GM19351 (cell line): ENCODE measurements around the gene RBM28.

Experiments
- ATAC-seq: cut with Tn5 transposase; IDR thresholded peaks from one replicate; pipeline ENCODE4 v1.9.1; 2021; ENCODE audit warnings: mild to moderate bottlenecking, moderate library complexity; ENCODE audit not compliant: unreplicated experiment

RBM28 gene

GRCh38 chr7:128351296-128352152, 7.8 kb upstream of the RBM28 start:
- ATAC-seq, result no peak

GRCh38 chr7:128350708-128351295, 7.1 kb upstream of the RBM28 start:
- no peak for ATAC-seq

- no peak for ATAC-seq
Measured at GRCh38 chr7:128349466-128349825, 5.7 kb upstream of the RBM28 start.

- no peak for ATAC-seq
Measured at GRCh38 chr7:128347647-128348097, 4.0 kb upstream of the RBM28 start.

GRCh38 chr7:128344431-128344774, 695 bp upstream of the RBM28 start:
- no peak for ATAC-seq

GRCh38 chr7:128341733-128342132, 2.0 kb downstream of the RBM28 start:
- ATAC-seq, result no peak

GRCh38 chr7:128335730-128336129, 8.0 kb downstream of the RBM28 start:
- no peak for ATAC-seq

GRCh38 chr7:128324368-128324680, 19.4 kb downstream of the RBM28 start:
- ATAC-seq, result no peak

- ATAC-seq, result no peak
Measured at GRCh38 chr7:128323459-128324367, 20.0 kb downstream of the RBM28 start.

GRCh38 chr7:128323040-128323439, 20.7 kb downstream of the RBM28 start:
- ATAC-seq, result no peak

GRCh38 chr7:128322040-128322643, 21.6 kb downstream of the RBM28 start:
- no peak for ATAC-seq

GRCh38 chr7:128321044-128321422, 22.7 kb downstream of the RBM28 start:
- no peak for ATAC-seq

GRCh38 chr7:128318691-128319090, 25.0 kb downstream of the RBM28 start:
- no peak for ATAC-seq

GRCh38 chr7:128311013-128311412, 32.7 kb downstream of the RBM28 start:
- no peak for ATAC-seq

GRCh38 chr7:128310499-128310898, 33.2 kb downstream of the RBM28 start:
- no peak for ATAC-seq

- ATAC-seq, result no peak
Measured at GRCh38 chr7:128309976-128310375, 33.7 kb downstream of the RBM28 start.

GRCh38 chr7:128309124-128309523, 34.6 kb downstream of the RBM28 start:
- ATAC-seq, result no peak

- no peak for ATAC-seq
Measured at GRCh38 chr7:128307061-128307460, 36.6 kb downstream of the RBM28 start.

GRCh38 chr7:128304212-128304611, 39.5 kb downstream of the RBM28 start:
- ATAC-seq, result no peak

- ATAC-seq, result no peak
Measured at GRCh38 chr7:128303643-128304042, 40.1 kb downstream of the RBM28 start.

GRCh38 chr7:128303133-128303532, 40.6 kb downstream of the RBM28 start:
- no peak for ATAC-seq
